Measurements from ENCODE around the gene SPATA3.
A peak's percentile ranks its signal among the peaks of the same experiment; 100 is the strongest.

Gene SPATA3

GRCh38 chr2:231043796-231044195, 47.9 kb downstream of the SPATA3 start:
- DNase-seq (ENCODE audit: insufficient read length, low spot score) (no peak), FAIRE-seq (no peak)

- FAIRE-seq, result no peak
- no peak for DNase-seq (ENCODE audit: insufficient read length, low spot score)
Measured at GRCh38 chr2:231046916-231047273, 51.0 kb downstream of the SPATA3 start.

GRCh38 chr2:231047274-231047922, 51.5 kb downstream of the SPATA3 start:
- FAIRE-seq (no peak), DNase-seq (ENCODE audit: insufficient read length, low spot score) (no peak)

- DNase-seq (ENCODE audit: insufficient read length, low spot score) (no peak), FAIRE-seq (no peak)
Measured at GRCh38 chr2:231047923-231048915, 52.3 kb downstream of the SPATA3 start.

GRCh38 chr2:231049286-231050017, 53.5 kb downstream of the SPATA3 start:
- FAIRE-seq (no peak), DNase-seq (ENCODE audit: insufficient read length, low spot score) (no peak)

GRCh38 chr2:231050018-231050901, 54.3 kb downstream of the SPATA3 start:
- FAIRE-seq (no peak), DNase-seq (ENCODE audit: insufficient read length, low spot score) (no peak)

- DNase-seq (ENCODE audit: insufficient read length, low spot score) (no peak), FAIRE-seq (no peak)
Measured at GRCh38 chr2:231051116-231051515, 55.2 kb downstream of the SPATA3 start.

- FAIRE-seq (peak; percentile 83), DNase-seq (ENCODE audit: insufficient read length, low spot score) (peak; percentile 74)
Measured at GRCh38 chr2:231052494-231053451, 56.9 kb downstream of the SPATA3 start.

GRCh38 chr2:231053846-231054245, 57.9 kb downstream of the SPATA3 start:
- FAIRE-seq, result no peak
- no peak for DNase-seq (ENCODE audit: insufficient read length, low spot score)

GRCh38 chr2:231056453-231057416, 60.8 kb downstream of the SPATA3 start, which contains the start of gene PSMD1:
PSMD1 (plus strand) TSS chr2:231056867; CDS start chr2:231057026, 159 bp downstream.
- DNase-seq (ENCODE audit: insufficient read length, low spot score) (peak; percentile 88), FAIRE-seq (peak; percentile 99)

GRCh38 chr2:231057590-231057989, 61.7 kb downstream of the SPATA3 start:
- FAIRE-seq (peak; percentile 71), DNase-seq (ENCODE audit: insufficient read length, low spot score) (no peak)

Data from GM19239 (cell line).